ENCODE measurements around the gene INPPL1. TPM values are rescaled to one million over a fixed set of nuclear protein-coding genes. Genes with fewer than 3 reads are reported as not detected.

Gene INPPL1
- total and polyA plus RNA-seq, 2 experiments from 2014 or later: 156 to 182 TPM

DNA sequence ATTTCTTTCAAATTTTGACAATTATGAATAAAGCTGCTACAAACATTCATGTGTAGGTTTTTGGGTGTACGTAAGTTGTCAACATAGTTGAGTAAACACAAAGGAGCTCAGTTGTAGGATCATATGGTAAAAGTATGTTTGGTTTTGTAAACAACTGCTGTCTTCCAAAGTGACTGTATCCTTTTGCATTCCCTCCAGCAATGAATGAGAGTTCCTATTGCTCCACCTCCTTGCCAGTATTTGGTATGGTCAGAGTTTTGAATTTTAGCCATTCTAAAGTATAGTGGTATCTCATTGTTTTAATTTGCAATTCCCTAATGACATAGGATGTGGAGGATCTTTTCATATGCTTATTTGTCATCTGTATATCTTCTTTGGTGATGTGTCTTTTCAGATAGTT, 47.4 kb downstream of the INPPL1 start:
- Histone ChIP-seq H3K4me1 (ENCODE audit: low read depth) (no peaks in the 10 kb centered on the region), H3K36me3 (no peaks in the 10 kb centered on the region), H3K27ac (no peak overlapping the region), H3K27me3 (peaks cover 11% of the 10 kb centered on the region), H3K4me3 (no peak overlapping the region), H3K9me3 (ENCODE audit: low read depth) (no peaks in the 10 kb centered on the region)
- DNase-seq (ENCODE audit: low read depth in 1 of 2, low spot score in 1 of 2): no peak
- TF ChIP-seq, protein P1, sequence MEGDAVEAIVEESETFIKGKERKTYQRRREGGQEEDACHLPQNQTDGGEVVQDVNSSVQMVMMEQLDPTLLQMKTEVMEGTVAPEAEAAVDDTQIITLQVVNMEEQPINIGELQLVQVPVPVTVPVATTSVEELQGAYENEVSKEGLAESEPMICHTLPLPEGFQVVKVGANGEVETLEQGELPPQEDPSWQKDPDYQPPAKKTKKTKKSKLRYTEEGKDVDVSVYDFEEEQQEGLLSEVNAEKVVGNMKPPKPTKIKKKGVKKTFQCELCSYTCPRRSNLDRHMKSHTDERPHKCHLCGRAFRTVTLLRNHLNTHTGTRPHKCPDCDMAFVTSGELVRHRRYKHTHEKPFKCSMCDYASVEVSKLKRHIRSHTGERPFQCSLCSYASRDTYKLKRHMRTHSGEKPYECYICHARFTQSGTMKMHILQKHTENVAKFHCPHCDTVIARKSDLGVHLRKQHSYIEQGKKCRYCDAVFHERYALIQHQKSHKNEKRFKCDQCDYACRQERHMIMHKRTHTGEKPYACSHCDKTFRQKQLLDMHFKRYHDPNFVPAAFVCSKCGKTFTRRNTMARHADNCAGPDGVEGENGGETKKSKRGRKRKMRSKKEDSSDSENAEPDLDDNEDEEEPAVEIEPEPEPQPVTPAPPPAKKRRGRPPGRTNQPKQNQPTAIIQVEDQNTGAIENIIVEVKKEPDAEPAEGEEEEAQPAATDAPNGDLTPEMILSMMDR (IDR thresholded peaks at IDR 0.05; ENCODE audit: low read depth, low read length): no peak

DNA sequence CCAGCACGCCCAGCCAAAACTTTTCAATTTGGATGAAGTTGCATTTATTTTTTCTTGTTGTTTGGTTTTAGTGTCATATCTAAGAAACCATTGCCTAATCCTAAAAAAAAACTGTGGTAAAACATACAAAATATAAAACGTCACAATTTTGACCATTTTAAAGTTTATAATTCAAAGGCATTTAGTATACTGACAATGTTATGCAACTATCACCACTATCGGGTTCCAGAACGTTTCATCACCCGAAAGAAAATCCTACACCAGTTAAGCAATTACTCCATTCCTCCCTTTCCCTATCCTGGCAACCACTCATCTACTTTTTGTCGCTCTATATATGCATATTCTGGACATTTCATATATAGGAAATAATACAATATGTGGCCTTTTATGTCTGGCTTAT, 49.9 kb downstream of the INPPL1 start:
- H3K4me1 ChIP-seq (ENCODE audit: low read depth): no peaks in the 10 kb centered on the region
- peaks cover 11% of the 10 kb centered on the region for H3K27me3 ChIP-seq
- no peaks in the 10 kb centered on the region for H3K9me3 ChIP-seq (ENCODE audit: low read depth)
- H3K36me3 ChIP-seq: no peaks in the 10 kb centered on the region
- H3K27ac ChIP-seq: no peak overlapping the region
- TF ChIP-seq, protein P1 (IDR thresholded peaks at IDR 0.05; ENCODE audit: low read depth, low read length): no peak
- no peak overlapping the region for H3K4me3 ChIP-seq
- peak in 1 of 2 donors; percentile 80 for DNase-seq (ENCODE audit: low read depth in 1 of 2, low spot score in 1 of 2)

DNA sequence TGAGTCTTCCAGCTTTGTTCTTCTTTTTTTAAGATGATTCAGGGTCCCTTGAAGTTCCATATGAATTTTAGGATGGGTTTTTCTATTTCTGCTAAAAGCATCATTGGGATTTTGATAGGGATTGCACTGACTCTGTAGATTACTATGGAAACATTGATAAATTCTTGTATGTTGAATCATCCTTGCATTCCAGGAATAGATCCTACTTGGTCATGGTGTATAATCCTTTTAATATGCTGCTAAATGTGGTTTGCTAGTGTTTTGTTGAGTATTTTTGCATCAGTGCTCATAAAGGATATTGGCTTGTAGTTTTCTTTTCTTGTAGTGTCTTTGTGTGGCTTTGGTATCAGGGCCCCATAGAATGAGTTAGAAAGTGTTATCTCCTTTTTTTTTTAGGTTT, 54.3 kb downstream of the INPPL1 start:
- no peaks in the 10 kb centered on the region for H3K9me3 ChIP-seq (ENCODE audit: low read depth)
- H3K36me3 ChIP-seq: no peaks in the 10 kb centered on the region
- TF ChIP-seq, protein P1 (IDR thresholded peaks at IDR 0.05; ENCODE audit: low read depth, low read length): no peak
- DNase-seq (ENCODE audit: low read depth in 1 of 2, low spot score in 1 of 2): peak in 1 of 2 donors; percentile 36
- H3K4me3 ChIP-seq: no peak overlapping the region
- H3K27me3 ChIP-seq: no peaks in the 10 kb centered on the region
- H3K27ac ChIP-seq: no peak overlapping the region
- H3K4me1 ChIP-seq (ENCODE audit: low read depth): no peaks in the 10 kb centered on the region

DNA sequence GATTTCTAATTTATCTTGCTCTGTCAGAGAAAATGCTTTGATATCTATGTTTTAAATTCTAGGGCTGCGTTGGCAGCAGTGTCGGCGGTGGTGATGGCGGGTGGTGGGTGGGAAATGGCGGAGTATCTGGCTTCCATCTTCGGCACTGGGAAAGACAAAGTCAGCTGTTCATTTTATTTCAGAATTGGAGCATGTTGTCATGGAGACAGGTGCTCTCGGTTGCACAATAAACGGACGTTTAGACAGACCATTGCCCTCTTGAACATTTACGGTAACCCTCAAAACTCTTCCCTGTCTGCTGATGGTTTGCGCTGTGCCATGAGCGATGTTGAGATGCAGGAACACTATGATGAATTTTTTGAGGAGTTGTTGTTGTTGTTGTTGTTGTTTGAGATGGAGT, 55.5 kb downstream of the INPPL1 start:
- H3K4me1 ChIP-seq (ENCODE audit: low read depth): no peaks in the 10 kb centered on the region
- TF ChIP-seq, protein P1 (IDR thresholded peaks at IDR 0.05; ENCODE audit: low read depth, low read length): no peak
- H3K4me3 ChIP-seq: no peak overlapping the region
- no peaks in the 10 kb centered on the region for H3K9me3 ChIP-seq (ENCODE audit: low read depth)
- no peak for DNase-seq (ENCODE audit: low read depth in 1 of 2, low spot score in 1 of 2)
- no peaks in the 10 kb centered on the region for H3K36me3 ChIP-seq
- H3K27ac ChIP-seq: no peak overlapping the region
- H3K27me3 ChIP-seq: no peaks in the 10 kb centered on the region

DNA sequence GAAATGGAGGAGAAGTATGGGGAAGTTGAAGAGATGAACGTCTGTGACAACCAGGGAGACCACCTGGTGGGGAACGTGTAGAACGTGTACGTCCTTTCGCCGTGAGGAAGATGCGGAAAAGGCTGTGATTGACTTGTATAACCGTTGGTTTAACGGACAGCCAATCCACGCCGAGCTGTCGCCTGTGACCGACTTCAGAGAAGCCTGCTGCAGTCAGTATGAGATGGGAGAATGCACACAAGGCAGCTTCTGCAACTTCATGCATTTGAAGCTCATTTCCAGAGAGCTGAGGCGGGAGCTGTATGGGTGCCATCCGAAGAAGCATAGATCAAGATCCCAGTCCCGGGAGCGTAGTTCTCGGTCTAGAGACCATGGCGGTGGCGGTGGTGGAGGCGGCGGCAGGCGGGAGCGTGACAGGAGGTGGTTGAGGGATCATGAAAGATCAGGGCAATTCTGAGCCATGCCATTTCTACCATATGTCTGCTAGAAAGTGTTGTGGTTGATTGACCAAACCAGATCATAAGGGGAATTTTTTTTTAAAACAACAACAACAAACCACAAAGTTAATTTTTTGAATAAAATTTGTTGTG, 56.3 kb downstream of the INPPL1 start:
- TF ChIP-seq, protein P1 (IDR thresholded peaks at IDR 0.05; ENCODE audit: low read depth, low read length): no peak
- no peaks in the 10 kb centered on the region for H3K36me3 ChIP-seq
- no peaks in the 10 kb centered on the region for H3K4me1 ChIP-seq (ENCODE audit: low read depth)
- no peaks in the 10 kb centered on the region for H3K27me3 ChIP-seq
- H3K27ac ChIP-seq: no peak overlapping the region
- no peak overlapping the region for H3K4me3 ChIP-seq
- DNase-seq (ENCODE audit: low read depth in 1 of 2, low spot score in 1 of 2): no peak
- no peaks in the 10 kb centered on the region for H3K9me3 ChIP-seq (ENCODE audit: low read depth)
